Transverse colon (tissue), 4 donors: ENCODE measurements around the gene FGFR2. TPM values are rescaled to one million over a fixed set of nuclear protein-coding genes. Genes with fewer than 3 reads are reported as not detected.

Experiments used
- DNase-seq: peaks from one replicate; pipeline ENCODE4 v3.0.0-alpha.2; 2019
- H3K27ac ChIP-seq, 4 donors: fragments of 200-600 bp; sonication (generic); 2 replicates each; pipeline ENCODE4 v1.5.1; 2016 to 2018; ENCODE audit warnings: inconsistent platforms in 4 of 4
- H3K27me3 ChIP-seq: fragments of 200-600 bp; sonication (generic); 2 replicates; pipeline ENCODE4 v1.5.1; 2017; ENCODE audit warnings: inconsistent platforms
- H3K36me3 ChIP-seq, 4 donors: fragments of 200-600 bp; sonication (generic); 2 replicates each; pipeline ENCODE4 v1.5.1; 2017 to 2019; ENCODE audit warnings: inconsistent platforms in 4 of 4
- H3K4me1 ChIP-seq, 4 donors: fragments of 200-600 bp; sonication (generic); 2 replicates each; pipeline ENCODE4 v1.5.1; 2017 to 2020; ENCODE audit warnings: inconsistent platforms in 4 of 4
- H3K4me3 ChIP-seq, 4 donors: fragments of 200-600 bp; sonication (generic); 1 replicate in 1 of 4; 2 replicates in 3 of 4; pipeline versions ENCODE4 v1.5.1 to v1.6.1; 2017 to 2019; ENCODE audit warnings: inconsistent platforms in 4 of 4
- H3K9me3 ChIP-seq, 2 donors: fragments of 200-600 bp; sonication (generic); 2 replicates each; pipeline ENCODE4 v1.5.1; 2017 to 2019; ENCODE audit warnings: inconsistent platforms in 2 of 2
- CTCF ChIP-seq, 5 experiments: fragments of 200-600 bp in 3 of 5; fragments of 450-650 bp in 2 of 5; sonication (generic) in 3 of 5; IDR thresholded peaks; 1 replicate in 2 of 5; 2 replicates in 3 of 5; pipeline ENCODE4 v1.5.1; 2016 to 2017; ENCODE audit warnings: antibody characterized with exemption in 5 of 5, inconsistent platforms in 3 of 5, mild to moderate bottlenecking in 2 of 5, moderate library complexity in 1 of 5
- EP300 ChIP-seq: sonication (generic); formaldehyde crosslinking; IDR thresholded peaks from one replicate; pipeline ENCODE4 v1.6.1; 2017; ENCODE audit warnings: antibody characterized with exemption, low read depth
- POLR2A ChIP-seq: fragments of 450-650 bp; IDR thresholded peaks from one replicate; pipeline ENCODE4 v1.6.1; 2016; ENCODE audit warnings: antibody characterized with exemption, mild to moderate bottlenecking, moderate library complexity
- POLR2AphosphoS5 ChIP-seq, 3 donors: sonication (generic); formaldehyde crosslinking; IDR thresholded peaks; one replicate each; pipeline ENCODE4 v1.6.1; 2016; ENCODE audit warnings: antibody characterized with exemption in 3 of 3
- WGBS, 2 donors: methylation state at CpG; one replicate each; pipeline ENCODE4 v1.1.5; 2018; ENCODE audit warnings: low coverage in 1 of 2; 5-methylcytosine and 5-hydroxymethylcytosine counted together
- in situ Hi-C, 4 donors: fragments of 200-750 bp; cut with MboI; loops; one replicate each; pipeline versions ENCODE4 v1.15.0 to v1.15.1; 2017; ENCODE audit warnings: low sequenced_read_pairs in 3 of 4, low pct_ligation_motif_present in 1 of 4, low pct_unique_long_range_greater_than_20kb in 1 of 4
- intact Hi-C: fragments of 100-400 bp; cut with DNase I; formaldehyde crosslinking; loops from one replicate; pipeline ENCODE4 v1.15.1; 2023; ENCODE audit warnings: low total_unique reads
- total RNA-seq, 4 donors: library from RNA; depleted of rRNA; stranded (reverse); fragments of >200 nt; gene quantifications; one replicate each; pipeline ENCODE4 v1.1.0, GENCODE V29; 2016

Gene FGFR2
- total RNA-seq, 4 donors from 2014 or later: 30.3 to 114 (median 87.9) TPM

- Histone ChIP-seq H3K4me1 (no peaks in the 10 kb centered on the region), H3K9me3 (no peaks in the 10 kb centered on the region), H3K27me3 (no peaks in the 10 kb centered on the region), H3K27ac (no peak overlapping the region), H3K4me3 (no peak overlapping the region), H3K36me3 (no peaks in the 10 kb centered on the region)
- no peak for DNase-seq
- in situ Hi-C loops: loop anchor here in 3 of 4 donors (10.0 to 25.0 kb wide), 2 partner anchors 655 to 672 kb away; no protein-coding TSS in a partner anchor
- intact Hi-C loops: no loop called here
- WGBS, 2 donors: 92 to 100% methylated on average over 5 to 7 of the region's 7 CpGs
- no peak for TF ChIP-seq CTCF (IDR thresholded peaks at IDR 0.05)
- no peak for TF ChIP-seq POLR2AphosphoS5 (IDR thresholded peaks at IDR 0.05)
- no peak for TF ChIP-seq EP300
- no peak for TF ChIP-seq POLR2A
Measured at GRCh38 chr10:121617176-121617575, 18.9 kb upstream of the FGFR2 start.

- no peaks in the 10 kb centered on the region for H3K36me3 ChIP-seq
- H3K4me3 ChIP-seq: no peak overlapping the region
- no peaks in the 10 kb centered on the region for H3K9me3 ChIP-seq
- intact Hi-C loops (no loop called here), in situ Hi-C loops (loop anchor here in 3 of 4 donors (10.0 to 25.0 kb wide), 2 partner anchors 654 to 671 kb away; no protein-coding TSS in a partner anchor)
- no peaks in the 10 kb centered on the region for H3K4me1 ChIP-seq
- no peaks in the 10 kb centered on the region for H3K27me3 ChIP-seq
- TF ChIP-seq CTCF (IDR thresholded peaks at IDR 0.05) (no peak), POLR2A (no peak), POLR2AphosphoS5 (IDR thresholded peaks at IDR 0.05) (no peak), EP300 (no peak)
- H3K27ac ChIP-seq: no peak overlapping the region
- 73 to 89% methylated on average over 3 to 11 of the region's 11 CpGs for WGBS, 2 donors
- DNase-seq: no peak
Measured at GRCh38 chr10:121616291-121616690, 18.0 kb upstream of the FGFR2 start.

- Histone ChIP-seq H3K27me3 (no peaks in the 10 kb centered on the region), H3K4me3 (no peak overlapping the region), H3K36me3 (no peaks in the 10 kb centered on the region), H3K27ac (peak overlapping the region in 2 of 4 donors; percentile 5 to 41), H3K9me3 (no peaks in the 10 kb centered on the region), H3K4me1 (no peaks in the 10 kb centered on the region)
- in situ Hi-C loops: loop anchor here in 3 of 4 donors (10.0 to 25.0 kb wide), 2 partner anchors 654 to 671 kb away; no protein-coding TSS in a partner anchor
- WGBS, 2 donors: 80 to 86% methylated on average over 2 to 7 of the region's 7 CpGs
- intact Hi-C loops: no loop called here
- no peak for TF ChIP-seq CTCF (IDR thresholded peaks at IDR 0.05)
- DNase-seq: no peak
Measured at GRCh38 chr10:121615836-121616235, 17.6 kb upstream of the FGFR2 start.

DNA sequence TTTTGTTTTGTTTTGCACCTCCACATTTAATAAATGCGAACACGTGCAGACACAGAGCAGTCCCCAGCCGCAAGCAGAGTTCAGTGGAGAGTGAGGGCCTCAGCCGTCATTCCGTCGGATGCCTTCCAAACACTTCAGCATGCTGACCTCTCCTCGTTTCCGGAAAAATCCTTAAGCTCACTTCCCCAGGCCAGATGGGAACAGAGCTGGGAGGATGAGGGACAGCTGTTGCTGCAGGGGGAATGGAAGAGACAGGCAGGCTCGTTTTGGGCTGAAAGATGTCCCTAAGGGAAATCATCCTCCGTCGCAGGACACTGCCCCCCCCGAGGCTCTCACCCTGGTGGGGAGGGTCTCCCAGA lies 17.2 kb upstream of the FGFR2 start:
- 74 to 80% methylated on average over 1 to 12 of the region's 12 CpGs for WGBS, 2 donors
- intact Hi-C loops (no loop called here), in situ Hi-C loops (loop anchor here in 3 of 4 donors (10.0 to 25.0 kb wide), 2 partner anchors 653 to 671 kb away; no protein-coding TSS in a partner anchor)
- TF ChIP-seq CTCF (IDR thresholded peaks at IDR 0.05): no peak
- TF ChIP-seq POLR2AphosphoS5 (IDR thresholded peaks at IDR 0.05): peak in 1 of 3 donors; percentile 29
- H3K4me1 ChIP-seq: no peaks in the 10 kb centered on the region
- no peaks in the 10 kb centered on the region for H3K36me3 ChIP-seq
- no peak overlapping the region for H3K4me3 ChIP-seq
- no peaks in the 10 kb centered on the region for H3K27me3 ChIP-seq
- H3K27ac ChIP-seq: peak overlapping the region in 2 of 4 donors; percentile 5 to 41
- peak; percentile 15 for DNase-seq
- H3K9me3 ChIP-seq: no peaks in the 10 kb centered on the region
